Mesenchymal stem cell (in vitro differentiated cells and primary cell): ENCODE data around the gene CA10.

Source experiments
- DNase-seq: peaks from one replicate; pipeline ENCODE4 v3.0.0-alpha.2; 2013
- H2AFZ ChIP-seq: one replicate; pipeline ENCODE4 v1.6.1; 2013; ENCODE audit warnings: low read depth, mild to moderate bottlenecking, control low read depth, inconsistent platforms, low read length, moderate library complexity
- H2AK5ac ChIP-seq: 2 replicates; pipeline ENCODE4 v1.6.1; 2013; ENCODE audit warnings: low read length, moderate library complexity, mild to moderate bottlenecking, inconsistent platforms; ENCODE audit not compliant: severe bottlenecking
- H2BK120ac ChIP-seq: one replicate; pipeline ENCODE4 v1.6.1; 2013; ENCODE audit warnings: low read depth, mild to moderate bottlenecking, inconsistent platforms, low read length, moderate library complexity
- H2BK12ac ChIP-seq, 2 experiments: one replicate each; pipeline ENCODE4 v1.6.1; 2013; ENCODE audit warnings: inconsistent platforms in 2 of 2, low read length in 2 of 2, mild to moderate bottlenecking in 2 of 2, moderate library complexity in 2 of 2, control low read depth in 1 of 2
- H2BK15ac ChIP-seq: one replicate; pipeline ENCODE4 v1.6.1; 2013; ENCODE audit warnings: mild to moderate bottlenecking, low read depth, inconsistent platforms; ENCODE audit not compliant: poor library complexity, severe bottlenecking
- H2BK5ac ChIP-seq: 2 replicates; pipeline ENCODE4 v1.6.1; 2013; ENCODE audit warnings: low read depth, mild to moderate bottlenecking, low read length, control low read depth, inconsistent platforms; ENCODE audit not compliant: poor library complexity, severe bottlenecking
- H3K14ac ChIP-seq, 2 experiments: one replicate each; pipeline ENCODE4 v1.6.1; 2013; ENCODE audit warnings: inconsistent platforms in 2 of 2, low read length in 2 of 2, control low read depth in 1 of 2, mild to moderate bottlenecking in 1 of 2, moderate library complexity in 1 of 2
- H3K18ac ChIP-seq, 2 experiments: one replicate each; pipeline ENCODE4 v1.6.1; 2013; ENCODE audit warnings: inconsistent platforms in 2 of 2, low read length in 2 of 2, control low read depth in 1 of 2, low read depth in 1 of 2, mild to moderate bottlenecking in 1 of 2
- H3K23ac ChIP-seq, 2 experiments: one replicate each; pipeline ENCODE4 v1.6.1; 2013; ENCODE audit warnings: inconsistent platforms in 2 of 2, low read length in 2 of 2, mild to moderate bottlenecking in 2 of 2, moderate library complexity in 2 of 2, control low read depth in 1 of 2
- H3K27ac ChIP-seq: 2 replicates; pipeline ENCODE4 v1.5.1; 2013; ENCODE audit warnings: mild to moderate bottlenecking, moderate library complexity, low read length, control low read depth, inconsistent platforms; ENCODE audit not compliant: poor library complexity, severe bottlenecking
- H3K27me3 ChIP-seq, 2 experiments: 2 replicates each; pipeline versions ENCODE4 v1.6.1 to v1.7.0; 2013; ENCODE audit warnings: low read length in 2 of 2, mild to moderate bottlenecking in 2 of 2, moderate library complexity in 2 of 2, control low read depth in 1 of 2, inconsistent platforms in 1 of 2; ENCODE audit not compliant: control insufficient read depth in 1 of 2, insufficient read depth in 1 of 2
- H3K36me3 ChIP-seq, 2 experiments: 2 replicates each; pipeline versions ENCODE4 v1.6.1 to v1.7.0; 2013; ENCODE audit warnings: low read length in 2 of 2, control low read depth in 1 of 2, inconsistent platforms in 1 of 2, low read depth in 1 of 2, mild to moderate bottlenecking in 1 of 2; ENCODE audit not compliant: insufficient read depth in 2 of 2, control insufficient read depth in 1 of 2
- H3K4ac ChIP-seq, 2 experiments: one replicate each; pipeline ENCODE4 v1.6.1; 2013; ENCODE audit warnings: inconsistent platforms in 2 of 2, low read length in 2 of 2, mild to moderate bottlenecking in 2 of 2, moderate library complexity in 2 of 2, control low read depth in 1 of 2, low read depth in 1 of 2
- H3K4me1 ChIP-seq: 2 replicates; pipeline ENCODE4 v1.6.1; 2013; ENCODE audit warnings: low read depth, low read length, control low read depth; ENCODE audit not compliant: control insufficient read depth, insufficient read depth
- H3K4me2 ChIP-seq: 2 replicates; pipeline ENCODE4 v1.6.1; 2013; ENCODE audit warnings: low read length, mild to moderate bottlenecking, inconsistent platforms; ENCODE audit not compliant: poor library complexity, severe bottlenecking
- H3K4me3 ChIP-seq, 2 experiments: 2 replicates each; pipeline versions ENCODE4 v1.5.1 to v1.7.0; 2013; ENCODE audit warnings: low read length in 2 of 2, mild to moderate bottlenecking in 2 of 2, control low read depth in 1 of 2, low read depth in 1 of 2; ENCODE audit not compliant: insufficient read depth in 1 of 2
- H3K79me1 ChIP-seq: replicated peaks from 2 replicates; pipeline ENCODE4 v1.6.1; 2013; ENCODE audit warnings: mild to moderate bottlenecking, control low read depth, low read length, inconsistent platforms; ENCODE audit not compliant: poor library complexity, severe bottlenecking
- H3K9ac ChIP-seq: 2 replicates; pipeline ENCODE4 v1.7.0; 2013; ENCODE audit warnings: mild to moderate bottlenecking, low read length, moderate library complexity
- H3K9me3 ChIP-seq: 2 replicates; pipeline ENCODE4 v1.7.0; 2013; ENCODE audit warnings: mild to moderate bottlenecking, low read length; ENCODE audit not compliant: control insufficient read depth
- H4K8ac ChIP-seq: one replicate; pipeline ENCODE4 v1.6.1; 2013; ENCODE audit warnings: inconsistent platforms, mild to moderate bottlenecking, low read length, moderate library complexity
- H4K91ac ChIP-seq: one replicate; pipeline ENCODE4 v1.6.1; 2013; ENCODE audit warnings: mild to moderate bottlenecking, low read length, inconsistent platforms
- WGBS: methylation state at CpG from one replicate; pipeline ENCODE4 v1.1.7; 2013; ENCODE audit warnings: mixed read lengths; 5-methylcytosine and 5-hydroxymethylcytosine counted together

CA10 gene

DNA sequence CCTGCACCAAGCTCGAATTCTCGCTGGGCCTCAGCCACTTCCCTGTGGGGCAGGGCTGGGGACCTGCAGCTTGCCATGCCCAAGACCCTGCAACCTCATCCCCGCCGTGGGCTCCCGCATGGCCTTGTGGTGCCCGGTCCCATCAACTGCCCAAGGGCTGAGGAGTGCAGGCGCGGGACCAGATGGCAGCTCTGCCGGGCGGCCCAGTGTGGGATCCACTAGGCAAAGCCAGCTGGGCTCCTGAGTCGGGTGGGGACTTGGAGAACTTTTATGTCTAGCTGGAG, 489.6 kb downstream of the CA10 start:
- no peak overlapping the region for H2BK5ac ChIP-seq
- no peak overlapping the region for H2BK15ac ChIP-seq
- no peaks in the 10 kb centered on the region for H3K9me3 ChIP-seq
- no peaks in the 10 kb centered on the region for H3K79me1 ChIP-seq
- no peak overlapping the region for H3K23ac ChIP-seq
- H4K91ac ChIP-seq, result no peak overlapping the region
- no peak overlapping the region for H3K18ac ChIP-seq
- no peak for DNase-seq
- H2AK5ac ChIP-seq, result no peak overlapping the region
- H3K36me3 ChIP-seq, result no peaks in the 10 kb centered on the region
- no peak overlapping the region for H3K4me3 ChIP-seq
- H3K27ac ChIP-seq, result no peak overlapping the region
- no peak overlapping the region for H3K14ac ChIP-seq
- no peaks in the 10 kb centered on the region for H3K4me1 ChIP-seq
- no peak overlapping the region for H2BK120ac ChIP-seq
- WGBS, result 82% methylated on average over 11 of the region's 11 CpGs
- no peak overlapping the region for H3K9ac ChIP-seq
- H2AFZ ChIP-seq, result no peak overlapping the region
- H3K4me2 ChIP-seq, result no peak overlapping the region
- no peak overlapping the region for H4K8ac ChIP-seq
- no peaks in the 10 kb centered on the region for H3K27me3 ChIP-seq
- no peak overlapping the region for H3K4ac ChIP-seq
- no peak overlapping the region for H2BK12ac ChIP-seq

DNA sequence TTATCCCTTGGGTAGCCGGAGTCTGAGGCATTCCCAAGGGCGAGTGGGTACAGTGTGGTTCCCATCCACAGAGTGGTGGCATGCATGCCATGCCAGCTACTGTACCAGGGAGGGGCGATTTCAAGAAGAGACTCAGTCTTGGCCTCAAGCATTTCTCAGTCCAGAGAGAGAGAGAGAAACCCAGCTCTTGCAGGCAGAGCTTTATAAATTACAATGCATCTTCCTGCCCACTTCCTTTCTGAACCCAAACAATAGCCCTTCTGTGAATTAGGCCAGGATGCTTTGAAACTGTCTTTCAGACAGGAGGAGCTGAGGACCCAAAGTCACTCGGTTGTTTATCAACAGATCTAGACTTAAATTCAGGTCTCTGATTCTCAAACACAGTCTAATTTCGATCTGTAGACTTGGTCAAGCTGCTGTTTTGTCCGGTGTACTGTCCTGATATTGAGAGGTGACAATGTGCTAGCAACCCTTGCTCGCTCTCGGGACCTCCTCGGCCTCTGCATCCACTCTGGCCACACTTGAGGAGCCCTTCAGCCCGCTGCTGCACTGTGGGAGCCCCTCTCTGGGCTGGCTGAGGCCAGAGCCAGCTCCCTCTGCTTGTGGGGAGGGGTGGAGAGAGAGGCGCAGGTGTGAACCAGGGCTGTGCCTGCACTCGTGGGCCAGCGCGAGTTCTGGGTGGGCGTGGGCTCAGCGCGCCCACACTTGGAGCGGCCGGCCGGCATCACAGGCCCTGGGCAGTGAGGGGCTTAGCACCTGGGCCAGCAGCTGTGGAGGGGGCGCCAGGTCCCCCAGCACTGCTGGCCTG, 490.2 kb downstream of the CA10 start:
- Histone ChIP-seq H2BK5ac (no peak overlapping the region), H2AFZ (no peak overlapping the region), H3K14ac (no peak overlapping the region), H3K4me1 (no peaks in the 10 kb centered on the region), H3K9me3 (no peaks in the 10 kb centered on the region), H2BK15ac (no peak overlapping the region), H3K4me3 (no peak overlapping the region), H3K27me3 (no peaks in the 10 kb centered on the region), H3K9ac (no peak overlapping the region), H3K27ac (no peak overlapping the region), H3K36me3 (no peaks in the 10 kb centered on the region), H2BK12ac (no peak overlapping the region), H4K8ac (no peak overlapping the region), H2BK120ac (no peak overlapping the region), H3K79me1 (no peaks in the 10 kb centered on the region), H3K4ac (no peak overlapping the region), H3K18ac (no peak overlapping the region), H3K23ac (no peak overlapping the region), H2AK5ac (no peak overlapping the region), H4K91ac (no peak overlapping the region), H3K4me2 (no peak overlapping the region)
- no peak for DNase-seq
- WGBS, result 74% methylated on average over 21 of the region's 21 CpGs

DNA sequence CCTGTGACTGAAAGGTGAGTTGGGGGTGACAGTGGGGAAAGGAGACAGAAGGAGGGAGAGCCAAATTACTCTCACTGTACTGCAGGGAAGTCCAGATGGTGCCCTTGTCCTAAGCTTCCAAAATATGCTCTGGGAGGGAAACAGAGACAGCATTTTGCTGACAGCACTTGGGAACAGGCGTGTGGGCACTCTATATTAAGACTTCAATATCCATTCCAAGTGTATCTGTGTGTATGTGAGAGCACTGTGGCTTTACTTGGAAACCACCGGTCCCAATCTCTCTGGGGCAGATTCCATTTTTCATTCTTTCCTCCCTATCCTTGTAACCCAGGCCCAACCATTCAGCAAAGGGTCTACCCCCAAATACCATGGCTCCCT, 490.8 kb downstream of the CA10 start:
- H3K36me3 ChIP-seq, result no peaks in the 10 kb centered on the region
- no peaks in the 10 kb centered on the region for H3K27me3 ChIP-seq
- no peaks in the 10 kb centered on the region for H3K4me1 ChIP-seq
- no peaks in the 10 kb centered on the region for H3K9me3 ChIP-seq
- H3K27ac ChIP-seq, result no peak overlapping the region
- no peak overlapping the region for H3K18ac ChIP-seq
- no peak overlapping the region for H4K8ac ChIP-seq
- no peak overlapping the region for H2AK5ac ChIP-seq
- no peak overlapping the region for H2AFZ ChIP-seq
- no peaks in the 10 kb centered on the region for H3K79me1 ChIP-seq
- no peak overlapping the region for H3K9ac ChIP-seq
- 100% methylated on average over 1 of the region's 2 CpGs for WGBS
- H3K4ac ChIP-seq, result no peak overlapping the region
- H2BK15ac ChIP-seq, result no peak overlapping the region
- H2BK120ac ChIP-seq, result no peak overlapping the region
- H3K4me3 ChIP-seq, result no peak overlapping the region
- H2BK12ac ChIP-seq, result no peak overlapping the region
- H3K14ac ChIP-seq, result no peak overlapping the region
- H4K91ac ChIP-seq, result no peak overlapping the region
- no peak overlapping the region for H3K23ac ChIP-seq
- DNase-seq, result no peak
- H3K4me2 ChIP-seq, result no peak overlapping the region
- H2BK5ac ChIP-seq, result no peak overlapping the region

DNA sequence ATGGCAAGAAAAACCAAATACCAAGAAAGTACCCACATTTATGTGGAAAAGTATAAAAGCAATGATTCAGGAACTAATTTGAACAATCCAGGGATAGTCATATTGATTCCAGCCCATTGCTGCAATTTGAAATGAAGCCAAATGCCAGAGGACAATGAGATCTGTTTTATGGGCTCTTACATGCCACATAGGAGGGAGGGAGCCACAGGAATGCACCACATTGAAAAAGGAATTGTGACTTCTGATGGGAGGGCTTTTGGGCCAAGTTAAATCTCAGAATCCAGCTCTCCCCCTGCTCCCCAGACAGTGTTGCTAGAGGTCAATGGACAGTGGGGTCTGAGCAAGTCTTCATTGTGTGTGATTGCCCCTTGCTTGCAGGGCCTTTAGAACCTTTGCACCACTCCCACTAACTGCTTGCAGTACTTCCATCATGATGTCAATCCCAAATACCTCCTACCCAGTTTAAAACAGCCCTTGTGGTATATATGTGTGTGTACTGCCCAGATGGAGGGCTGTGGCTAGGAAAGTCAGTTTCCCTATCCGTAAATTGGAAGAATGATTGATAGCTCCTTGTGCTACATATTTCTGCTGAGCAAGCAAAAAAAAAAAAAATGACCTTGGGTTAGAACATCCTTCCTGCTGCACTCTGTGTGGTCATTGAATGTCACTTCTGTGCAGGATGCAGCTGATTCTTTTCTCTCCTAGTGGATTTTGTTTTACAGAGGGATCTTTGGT, 491.4 kb downstream of the CA10 start:
- H2AK5ac ChIP-seq, result no peak overlapping the region
- H2BK120ac ChIP-seq, result no peak overlapping the region
- H3K23ac ChIP-seq, result no peak overlapping the region
- H4K91ac ChIP-seq, result no peak overlapping the region
- no peak overlapping the region for H2BK12ac ChIP-seq
- H2AFZ ChIP-seq, result no peak overlapping the region
- H4K8ac ChIP-seq, result no peak overlapping the region
- no peak overlapping the region for H3K4me2 ChIP-seq
- no peak overlapping the region for H2BK15ac ChIP-seq
- H2BK5ac ChIP-seq, result no peak overlapping the region
- H3K9me3 ChIP-seq, result no peaks in the 10 kb centered on the region
- H3K4me3 ChIP-seq, result no peak overlapping the region
- no peak overlapping the region for H3K27ac ChIP-seq
- H3K79me1 ChIP-seq, result no peaks in the 10 kb centered on the region
- 100% methylated on average over 1 of the region's 1 CpG for WGBS
- no peaks in the 10 kb centered on the region for H3K36me3 ChIP-seq
- no peak overlapping the region for H3K4ac ChIP-seq
- H3K18ac ChIP-seq, result no peak overlapping the region
- no peaks in the 10 kb centered on the region for H3K4me1 ChIP-seq
- DNase-seq, result no peak
- no peak overlapping the region for H3K14ac ChIP-seq
- no peak overlapping the region for H3K9ac ChIP-seq
- H3K27me3 ChIP-seq, result no peaks in the 10 kb centered on the region
